SKM-1 (cell line): ENCODE measurements around the gene KIF16B.

Experiments
- DNase-seq: peaks from one replicate; lab custom pipeline; 2025; ENCODE audit not compliant: unreplicated experiment; lab: John Stamatoyannopoulos, UW

KIF16B gene

GRCh38 chr20:16437387-16437996 is 135.8 kb downstream of the KIF16B start:
- DNase-seq: no peak

- no peak for DNase-seq
Observed at GRCh38 chr20:16434062-16434664, 139.1 kb downstream of the KIF16B start.

GRCh38 chr20:16433293-16433580 is 140.0 kb downstream of the KIF16B start:
- no peak for DNase-seq

GRCh38 chr20:16432466-16433292 is 140.6 kb downstream of the KIF16B start:
- no peak for DNase-seq

GRCh38 chr20:16428112-16428511 is 145.1 kb downstream of the KIF16B start:
- no peak for DNase-seq

GRCh38 chr20:16427571-16427970 is 145.7 kb downstream of the KIF16B start:
- no peak for DNase-seq

- no peak for DNase-seq
Observed at GRCh38 chr20:16424780-16425179, 148.5 kb downstream of the KIF16B start.

- DNase-seq: no peak
Observed at GRCh38 chr20:16423311-16424212, 149.7 kb downstream of the KIF16B start.

GRCh38 chr20:16419138-16419715 is 154.0 kb downstream of the KIF16B start:
- DNase-seq: no peak

GRCh38 chr20:16418616-16419015 is 154.6 kb downstream of the KIF16B start:
- no peak for DNase-seq

- no peak for DNase-seq
Observed at GRCh38 chr20:16417001-16417400, 156.2 kb downstream of the KIF16B start.

- no peak for DNase-seq
Observed at GRCh38 chr20:16415071-16416053, 157.9 kb downstream of the KIF16B start.

- no peak for DNase-seq
Observed at GRCh38 chr20:16412906-16413305, 160.3 kb downstream of the KIF16B start.

GRCh38 chr20:16411361-16411760 is 161.9 kb downstream of the KIF16B start:
- no peak for DNase-seq

- DNase-seq: no peak
Observed at GRCh38 chr20:16410626-16411025, 162.6 kb downstream of the KIF16B start.

- DNase-seq: no peak
Observed at GRCh38 chr20:16408981-16409380, 164.3 kb downstream of the KIF16B start.

GRCh38 chr20:16407251-16408067 is 165.8 kb downstream of the KIF16B start:
- no peak for DNase-seq

- no peak for DNase-seq
Observed at GRCh38 chr20:16405254-16405653, 168.0 kb downstream of the KIF16B start.

- no peak for DNase-seq
Observed at GRCh38 chr20:16404640-16405039, 168.6 kb downstream of the KIF16B start.
